ENCODE results near the gene TMTC2.

Gene TMTC2

GRCh38 chr12:82931349-82932116, 244.8 kb downstream of the TMTC2 start:
- in situ Hi-C loops (cut with MboI; ENCODE audit: low sequenced_read_pairs), result no loop called here
- H3K9me3 ChIP-seq, result no peaks in the 10 kb centered on the region
- no peak overlapping the region for H3K4me3 ChIP-seq
- H3K36me3 ChIP-seq (replicated peaks), result no peaks in the 10 kb centered on the region
- H3K27me3 ChIP-seq (ENCODE audit: low read depth), result no peaks in the 10 kb centered on the region
- H3K4me1 ChIP-seq, result peaks cover 5% of the 10 kb centered on the region; the same call in 1 of the 2 replicates
- no peak for DNase-seq (ENCODE audit: low spot score in 2 of 2)

DNA sequence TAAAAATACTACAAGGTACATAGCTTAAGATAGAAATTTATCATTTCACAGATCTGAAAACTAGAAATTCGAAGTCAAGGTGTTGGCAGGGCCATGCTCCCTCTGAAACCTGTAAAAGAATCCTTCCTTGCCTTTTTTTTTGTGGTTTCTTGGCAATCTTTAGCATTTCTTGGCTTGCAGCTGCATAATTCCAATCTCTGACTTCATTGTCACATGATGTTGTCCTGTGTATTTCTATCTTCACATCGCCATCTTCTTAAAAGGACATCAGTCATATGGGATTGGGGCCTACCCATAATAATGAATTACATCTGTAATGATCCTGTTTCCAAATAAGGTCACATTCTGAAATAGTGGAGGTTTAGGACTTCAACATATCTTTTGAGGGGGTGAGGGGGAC, 250.4 kb downstream of the TMTC2 start:
- Histone ChIP-seq H3K4me1 (no peaks in the 10 kb centered on the region), H3K27me3 (ENCODE audit: low read depth) (no peaks in the 10 kb centered on the region), H3K36me3 (replicated peaks) (no peaks in the 10 kb centered on the region; the same call in 1 of the 2 replicates), H3K9me3 (no peaks in the 10 kb centered on the region), H3K4me3 (no peak overlapping the region)
- no peak for DNase-seq (ENCODE audit: low spot score in 2 of 2)
- in situ Hi-C loops (cut with MboI; ENCODE audit: low sequenced_read_pairs), result no loop called here

GRCh38 chr12:82942521-82942920, 255.8 kb downstream of the TMTC2 start:
- H3K4me1 ChIP-seq, result no peaks in the 10 kb centered on the region; the same call in 1 of the 2 replicates
- H3K4me3 ChIP-seq, result no peak overlapping the region
- H3K36me3 ChIP-seq (replicated peaks), result no peaks in the 10 kb centered on the region; the same call in 1 of the 2 replicates
- DNase-seq (ENCODE audit: low spot score in 2 of 2), result no peak
- no peaks in the 10 kb centered on the region for H3K27me3 ChIP-seq (ENCODE audit: low read depth)
- in situ Hi-C loops (cut with MboI; ENCODE audit: low sequenced_read_pairs), result no loop called here
- no peaks in the 10 kb centered on the region for H3K9me3 ChIP-seq

- Histone ChIP-seq H3K9me3 (no peaks in the 10 kb centered on the region), H3K36me3 (replicated peaks) (no peaks in the 10 kb centered on the region; the same call in 1 of the 2 replicates), H3K4me3 (no peak overlapping the region), H3K4me1 (no peaks in the 10 kb centered on the region; the same call in 1 of the 2 replicates), H3K27me3 (ENCODE audit: low read depth) (no peaks in the 10 kb centered on the region)
- DNase-seq (ENCODE audit: low spot score in 2 of 2), result peak in 1 of 2 experiments; percentile 11
- in situ Hi-C loops (cut with MboI; ENCODE audit: low sequenced_read_pairs), result no loop called here
These were observed 256.3 kb downstream of the TMTC2 start for GRCh38 chr12:82942991-82943401.

GRCh38 chr12:82948491-82948890, 261.8 kb downstream of the TMTC2 start:
- no peaks in the 10 kb centered on the region for H3K27me3 ChIP-seq (ENCODE audit: low read depth)
- DNase-seq (ENCODE audit: low spot score in 2 of 2), result no peak
- no peak overlapping the region for H3K4me3 ChIP-seq
- in situ Hi-C loops (cut with MboI; ENCODE audit: low sequenced_read_pairs), result no loop called here
- no peaks in the 10 kb centered on the region for H3K9me3 ChIP-seq
- H3K4me1 ChIP-seq, result no peaks in the 10 kb centered on the region
- H3K36me3 ChIP-seq (replicated peaks), result no peaks in the 10 kb centered on the region

GRCh38 chr12:82950356-82950755, 263.6 kb downstream of the TMTC2 start:
- in situ Hi-C loops (cut with MboI; ENCODE audit: low sequenced_read_pairs), result no loop called here
- H3K36me3 ChIP-seq (replicated peaks), result no peaks in the 10 kb centered on the region
- no peak for DNase-seq (ENCODE audit: low spot score in 2 of 2)

DNA sequence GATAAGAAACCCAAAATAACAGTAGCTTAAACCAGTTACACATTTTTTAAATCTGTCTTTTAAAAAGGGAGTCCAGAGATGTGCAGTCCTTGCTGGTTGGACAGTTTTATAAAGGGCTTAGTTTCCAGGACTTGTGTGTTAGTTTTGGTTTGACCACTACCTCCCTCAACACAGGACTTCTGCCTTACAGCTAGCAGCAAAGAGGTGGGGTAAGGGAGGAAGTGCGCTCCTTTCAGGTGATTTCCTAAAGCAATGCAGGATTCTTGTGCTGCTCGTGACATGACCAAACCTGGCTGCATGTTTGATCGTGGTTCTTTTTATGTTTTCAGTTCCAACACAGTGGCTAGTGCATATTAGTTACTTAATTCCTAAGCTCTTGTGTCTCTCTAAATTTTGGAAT, 266.2 kb downstream of the TMTC2 start:
- no peak for DNase-seq (ENCODE audit: low spot score in 2 of 2)
- Histone ChIP-seq H3K27me3 (ENCODE audit: low read depth) (no peaks in the 10 kb centered on the region), H3K9me3 (no peaks in the 10 kb centered on the region), H3K4me3 (no peak overlapping the region), H3K4me1 (no peaks in the 10 kb centered on the region), H3K36me3 (replicated peaks) (no peaks in the 10 kb centered on the region)
- in situ Hi-C loops (cut with MboI; ENCODE audit: low sequenced_read_pairs), result no loop called here

More at GRCh38 chr12:82950356-82950755, 263.6 kb downstream of the TMTC2 start:
- Histone ChIP-seq H3K4me3 (no peak overlapping the region), H3K4me1 (no peaks in the 10 kb centered on the region), H3K9me3 (no peaks in the 10 kb centered on the region), H3K27me3 (ENCODE audit: low read depth) (no peaks in the 10 kb centered on the region)

DNA sequence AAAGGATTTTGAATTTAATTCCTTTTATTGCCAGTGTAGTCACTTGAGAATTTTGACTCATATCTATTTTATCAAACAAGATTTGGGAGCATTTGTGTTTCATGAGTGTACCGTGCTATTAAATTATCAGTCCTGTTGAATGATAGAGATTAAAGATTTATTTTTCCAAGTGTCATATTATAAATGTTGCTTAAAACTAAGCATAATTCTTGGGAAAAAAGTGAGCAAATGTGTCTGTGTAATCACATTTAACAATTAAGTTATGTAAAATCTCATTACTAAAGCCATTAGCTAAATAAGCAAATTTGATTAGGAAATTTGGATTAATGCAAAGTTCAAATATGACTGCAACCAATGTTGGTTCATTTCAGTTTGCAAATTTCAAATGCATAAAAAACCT, 266.7 kb downstream of the TMTC2 start:
- H3K36me3 ChIP-seq (replicated peaks), result no peaks in the 10 kb centered on the region
- no peaks in the 10 kb centered on the region for H3K4me1 ChIP-seq
- in situ Hi-C loops (cut with MboI; ENCODE audit: low sequenced_read_pairs), result no loop called here
- H3K27me3 ChIP-seq (ENCODE audit: low read depth), result no peaks in the 10 kb centered on the region
- H3K4me3 ChIP-seq, result no peak overlapping the region
- DNase-seq (ENCODE audit: low spot score in 2 of 2), result no peak
- H3K9me3 ChIP-seq, result no peaks in the 10 kb centered on the region

DNA sequence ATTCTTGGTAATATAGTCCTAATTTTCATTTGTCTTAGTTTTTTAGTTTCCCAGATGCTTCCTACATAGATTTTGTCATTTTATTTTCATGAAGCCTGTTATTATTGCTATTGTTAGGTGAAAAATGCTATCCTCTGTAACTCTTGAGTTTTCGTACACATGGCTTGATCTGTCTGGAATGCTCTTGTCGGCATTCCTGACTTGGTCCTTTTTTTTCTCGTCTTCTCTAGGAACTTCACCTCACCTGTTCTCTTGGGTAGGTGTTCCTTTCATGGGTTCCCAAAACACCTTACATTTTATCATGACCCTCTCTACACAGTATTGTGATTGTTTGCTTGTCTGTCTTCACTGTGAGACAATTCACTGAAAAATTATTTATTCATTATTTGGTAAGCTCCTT, 267.4 kb downstream of the TMTC2 start:
- in situ Hi-C loops (cut with MboI; ENCODE audit: low sequenced_read_pairs), result no loop called here
- no peaks in the 10 kb centered on the region for H3K36me3 ChIP-seq (replicated peaks)
- no peaks in the 10 kb centered on the region for H3K9me3 ChIP-seq
- H3K4me1 ChIP-seq, result no peaks in the 10 kb centered on the region
- no peak overlapping the region for H3K4me3 ChIP-seq
- H3K27me3 ChIP-seq (ENCODE audit: low read depth), result no peaks in the 10 kb centered on the region
- no peak for DNase-seq (ENCODE audit: low spot score in 2 of 2)

- H3K9me3 ChIP-seq, result no peaks in the 10 kb centered on the region
- no peaks in the 10 kb centered on the region for H3K36me3 ChIP-seq (replicated peaks)
- no peak for DNase-seq (ENCODE audit: low spot score in 2 of 2)
- H3K4me3 ChIP-seq, result no peak overlapping the region
- no peaks in the 10 kb centered on the region for H3K27me3 ChIP-seq (ENCODE audit: low read depth)
- in situ Hi-C loops (cut with MboI; ENCODE audit: low sequenced_read_pairs), result no loop called here
- H3K4me1 ChIP-seq, result no peaks in the 10 kb centered on the region
These were observed 267.9 kb downstream of the TMTC2 start for GRCh38 chr12:82954572-82954971.

- DNase-seq (ENCODE audit: low spot score in 2 of 2), result no peak
- H3K4me1 ChIP-seq, result no peaks in the 10 kb centered on the region
- no peak overlapping the region for H3K4me3 ChIP-seq
- H3K9me3 ChIP-seq, result no peaks in the 10 kb centered on the region
- in situ Hi-C loops (cut with MboI; ENCODE audit: low sequenced_read_pairs), result no loop called here
- no peaks in the 10 kb centered on the region for H3K27me3 ChIP-seq (ENCODE audit: low read depth)
- H3K36me3 ChIP-seq (replicated peaks), result no peaks in the 10 kb centered on the region
These were observed 268.3 kb downstream of the TMTC2 start for GRCh38 chr12:82955043-82955442.

DNA sequence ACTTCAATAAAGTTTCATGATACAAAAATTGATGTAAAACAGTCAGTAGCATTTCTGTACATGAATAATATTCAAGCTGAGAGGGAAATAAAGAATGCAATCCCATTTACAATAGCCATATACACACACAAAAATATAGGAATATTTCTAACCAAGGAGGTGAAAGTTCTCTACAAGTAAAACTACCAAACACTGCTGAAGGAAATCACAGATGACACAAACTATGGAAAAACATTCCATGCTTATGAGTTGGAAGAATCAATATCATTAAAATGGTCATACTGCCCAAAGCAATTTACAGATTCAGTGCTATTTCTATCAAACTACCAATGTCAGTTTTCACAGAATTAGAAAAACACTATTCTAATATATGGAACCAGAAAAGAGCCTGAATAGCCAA, 272.3 kb downstream of the TMTC2 start:
- Histone ChIP-seq H3K9me3 (no peaks in the 10 kb centered on the region), H3K27me3 (ENCODE audit: low read depth) (no peaks in the 10 kb centered on the region), H3K4me3 (no peak overlapping the region), H3K4me1 (peaks cover under 1% of the 10 kb centered on the region; the same call in 1 of the 2 replicates), H3K36me3 (replicated peaks) (no peaks in the 10 kb centered on the region)
- no peak for DNase-seq (ENCODE audit: low spot score in 2 of 2)
- in situ Hi-C loops (cut with MboI; ENCODE audit: low sequenced_read_pairs), result no loop called here

GRCh38 chr12:82959821-82960220, 273.1 kb downstream of the TMTC2 start:
- no peak for DNase-seq (ENCODE audit: low spot score in 2 of 2)
- Histone ChIP-seq H3K4me1 (peaks cover 4% of the 10 kb centered on the region; the same call in 1 of the 2 replicates), H3K27me3 (ENCODE audit: low read depth) (no peaks in the 10 kb centered on the region), H3K4me3 (no peak overlapping the region), H3K36me3 (replicated peaks) (no peaks in the 10 kb centered on the region), H3K9me3 (no peaks in the 10 kb centered on the region)
- in situ Hi-C loops (cut with MboI; ENCODE audit: low sequenced_read_pairs), result no loop called here

DNA sequence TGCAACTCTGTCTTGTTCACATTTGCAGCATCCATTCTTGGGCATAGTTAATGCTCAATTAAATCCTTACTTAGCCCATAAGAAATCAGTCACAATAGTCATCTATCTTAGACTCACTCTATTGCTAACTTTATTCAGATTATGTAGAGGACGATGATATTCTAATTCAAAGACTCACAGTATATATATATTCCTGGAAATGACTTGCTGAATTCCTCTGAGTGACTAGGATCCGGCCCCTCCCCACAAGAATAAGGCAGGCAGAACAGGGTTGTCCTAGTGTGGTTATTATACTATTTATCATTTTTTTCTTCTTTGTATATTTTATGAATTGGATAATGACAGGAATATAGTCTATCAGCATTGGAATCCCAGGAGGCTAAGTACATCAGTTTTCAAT, 275.1 kb downstream of the TMTC2 start:
- Histone ChIP-seq H3K36me3 (replicated peaks) (no peaks in the 10 kb centered on the region), H3K9me3 (no peaks in the 10 kb centered on the region), H3K4me3 (no peak overlapping the region), H3K27me3 (ENCODE audit: low read depth) (no peaks in the 10 kb centered on the region), H3K4me1 (peaks cover 4% of the 10 kb centered on the region; the same call in 1 of the 2 replicates)
- in situ Hi-C loops (cut with MboI; ENCODE audit: low sequenced_read_pairs), result no loop called here
- DNase-seq (ENCODE audit: low spot score in 2 of 2), result no peak

All from HAP-1 (cell line).